ENCODE results near the gene ZNF746. TPM values are rescaled to one million over a fixed set of nuclear protein-coding genes. Genes with fewer than 3 reads are reported as not detected.

Gene ZNF746
- total and polyA plus RNA-seq, 9 of the 15 experiments (the other 6 are each of a cell fraction or from before 2014, with no cell fraction given), result 1.7 to 31.6 (median 13.3) TPM

GRCh38 chr7:149466364-149466763, 31.2 kb downstream of the ZNF746 start:
- intact Hi-C loops (cut with micrococcal nuclease) (no loop called here), in situ Hi-C loops (cut with MboI) (no loop called here)
- Histone ChIP-seq H2AFZ (ENCODE audit: low read depth, low read length) (no peak overlapping the region), H3K27me3 (ENCODE audit: control insufficient read depth in 2 of 2, insufficient read depth in 2 of 2, low read length in 2 of 2) (peaks cover 4 to 7% of the 10 kb centered on the region in 2 experiments; a peak in 3 of 5 replicates), H3K27ac (ENCODE audit: extremely low read depth, low read depth, low read length) (no peak overlapping the region), H3K4me1 (replicated peaks in 1 of 2; ENCODE audit: control insufficient read depth in 2 of 2, insufficient read depth in 2 of 2, low read length in 2 of 2) (no peaks in the 10 kb centered on the region), H3K4me2 (ENCODE audit: insufficient read depth, low read length) (no peak overlapping the region), H3K36me3 (ENCODE audit: control insufficient read depth, insufficient read depth, low read length) (no peaks in the 10 kb centered on the region), H4K20me1 (replicated peaks; ENCODE audit: control insufficient read depth, insufficient read depth, low read length) (no peaks in the 10 kb centered on the region), H3K4me3 (no peak overlapping the region), H3K9ac (ENCODE audit: insufficient read depth in 1 of 2, low read depth in 2 of 2, low read length in 2 of 2) (no peak overlapping the region), H3K79me2 (ENCODE audit: control insufficient read depth, insufficient read depth, low read length) (no peaks in the 10 kb centered on the region), H3K9me1 (ENCODE audit: control insufficient read depth, insufficient read depth, low read length) (no peaks in the 10 kb centered on the region), H3K9me3 (replicated peaks; ENCODE audit: control insufficient read depth, insufficient read depth, low read depth, low read length) (peaks cover 3% of the 10 kb centered on the region; the same call in 1 of the 2 replicates)
- DNase-seq (ENCODE audit: extremely low read depth in 1 of 4, low spot score in 3 of 4) (no peak), FAIRE-seq (no peak), ATAC-seq (no peak)
- BruUV-seq (replicated peaks), result no TSS peak
- CTCF ChIA-PET (ENCODE audit: low intra/inter-chr PET ratio), result no interaction called here
- POLR2A ChIA-PET, result interaction anchor here (1.8 kb wide), 1 partner anchor 13 kb away, joined by 5 read pairs; no protein-coding TSS in a partner anchor
- TF ChIP-seq OTX1 (CRISPR knock-in tag; IDR thresholded peaks at IDR 0.05) (no peak), SFPQ (IDR thresholded peaks at IDR 0.05; ENCODE audit: low read depth, low read length) (no peak), ZNF324 (CRISPR knock-in tag; IDR thresholded peaks at IDR 0.05) (no peak), WHSC1 (IDR thresholded peaks at IDR 0.05; ENCODE audit: low read length) (no peak), HLTF (IDR thresholded peaks at IDR 0.05) (no peak), NRF1 (conservative IDR thresholded peaks at IDR 0.05 in 1 of 2, IDR thresholded peaks at IDR 0.05 in 1 of 2) (no peak), E2F6 (IDR thresholded peaks at IDR 0.05; ENCODE audit: borderline replicate concordance in 1 of 2, extremely low read depth in 1 of 2, insufficient read depth in 1 of 2, insufficient read length in 1 of 2, low read depth in 1 of 2, low read length in 1 of 2, poor library complexity in 1 of 2, severe bottlenecking in 1 of 2) (no peak), FOXA1 (IDR thresholded peaks at IDR 0.05; ENCODE audit: borderline replicate concordance) (no peak), HDAC3 (IDR thresholded peaks at IDR 0.05; ENCODE audit: borderline replicate concordance, partially characterized antibody) (no peak), NFE2L1 (tag; IDR thresholded peaks at IDR 0.05; ENCODE audit: borderline replicate concordance, low read depth) (no peak), NBN (IDR thresholded peaks at IDR 0.05; ENCODE audit: low read depth) (0 out of 2 replicates have a peak, but pooled peaks have one; percentile 29), LARP7 (IDR thresholded peaks at IDR 0.05) (no peak), RFX1 (IDR thresholded peaks at IDR 0.05) (no peak), SPI1 (IDR thresholded peaks at IDR 0.05; ENCODE audit: borderline replicate concordance, low read depth, low read length) (no peak), CSDE1 (IDR thresholded peaks at IDR 0.05) (no peak), CBX3 (IDR thresholded peaks at IDR 0.05; ENCODE audit: borderline replicate concordance in 1 of 2, low read length in 2 of 2) (peak in 1 of 2 experiments; percentile 100; a peak in 2 of 3 replicates), FOXA3 (CRISPR knock-in tag; conservative IDR thresholded peaks at IDR 0.05 in 1 of 2, IDR thresholded peaks at IDR 0.05 in 1 of 2) (no peak), XRCC3 (IDR thresholded peaks at IDR 0.05) (peak; percentile 85), NFRKB (IDR thresholded peaks at IDR 0.05; ENCODE audit: low read depth) (no peak), EHMT2 (IDR thresholded peaks at IDR 0.05) (peak; percentile 71; the same call in 1 of the 2 replicates), SNRNP70 (optimal IDR thresholded peaks at IDR 0.05; ENCODE audit: low read depth, low read length) (no peak), MYNN (IDR thresholded peaks at IDR 0.05) (no peak), MYNN (CRISPR knock-in tag; IDR thresholded peaks at IDR 0.05) (no peak), KDM2B (CRISPR knock-in tag; IDR thresholded peaks at IDR 0.05) (no peak), SMAD2 (IDR thresholded peaks at IDR 0.05; ENCODE audit: low read depth, low read length) (no peak)

Data from K562 (cell line).